GM12875 (cell line): ENCODE data around the gene CTNS.

Experiments
- H3K4me3 ChIP-seq: one replicate; pipeline ENCODE4 v1.5.1; 2011; ENCODE audit warnings: low read depth, low read length, control low read depth
- CTCF ChIP-seq: IDR thresholded peaks from 2 replicates; pipeline ENCODE4 v1.5.1; 2011; ENCODE audit warnings: low read depth, mild to moderate bottlenecking, control low read depth, inconsistent platforms, low read length, moderate library complexity, borderline replicate concordance; ENCODE audit not compliant: insufficient read depth

CTNS gene

DNA sequence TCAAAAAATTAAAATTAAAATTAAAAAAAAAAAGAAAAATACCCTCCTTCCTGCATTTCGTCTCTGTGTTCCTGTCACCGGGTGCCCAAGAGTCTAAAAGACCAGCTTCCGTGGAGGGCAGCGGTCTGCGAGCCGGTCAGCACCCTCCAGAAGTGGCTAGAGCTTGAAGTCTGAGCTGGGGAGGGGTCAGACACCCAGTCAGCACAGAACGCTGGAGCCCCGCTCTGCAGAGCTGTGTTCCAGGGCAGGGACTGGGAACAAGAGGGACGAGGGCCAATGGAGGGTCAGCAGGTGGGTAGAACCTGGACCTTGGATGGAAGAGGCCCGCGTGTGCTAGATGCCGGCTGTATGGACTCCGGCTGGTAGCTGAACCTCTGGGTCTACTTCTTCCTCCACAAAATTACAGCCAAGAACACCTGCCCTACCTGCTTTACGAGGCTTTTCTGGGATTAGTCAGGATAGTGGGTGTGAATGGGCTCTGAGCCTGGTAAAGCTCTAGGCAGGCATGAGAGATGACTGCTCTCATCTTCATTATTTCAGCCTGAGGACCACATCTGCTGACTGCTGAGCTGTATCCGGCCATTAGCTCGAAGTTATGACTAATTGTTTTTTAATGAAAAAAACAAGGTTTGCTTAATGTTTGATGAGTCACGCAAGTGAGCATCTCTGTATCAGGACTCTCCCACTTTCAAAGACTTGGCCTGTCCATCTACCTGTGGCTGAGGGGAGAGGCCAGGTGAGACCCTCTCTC is 33.3 kb upstream of the CTNS start:
- H3K4me3 ChIP-seq, result no peak overlapping the region
- no peak for TF ChIP-seq CTCF

DNA sequence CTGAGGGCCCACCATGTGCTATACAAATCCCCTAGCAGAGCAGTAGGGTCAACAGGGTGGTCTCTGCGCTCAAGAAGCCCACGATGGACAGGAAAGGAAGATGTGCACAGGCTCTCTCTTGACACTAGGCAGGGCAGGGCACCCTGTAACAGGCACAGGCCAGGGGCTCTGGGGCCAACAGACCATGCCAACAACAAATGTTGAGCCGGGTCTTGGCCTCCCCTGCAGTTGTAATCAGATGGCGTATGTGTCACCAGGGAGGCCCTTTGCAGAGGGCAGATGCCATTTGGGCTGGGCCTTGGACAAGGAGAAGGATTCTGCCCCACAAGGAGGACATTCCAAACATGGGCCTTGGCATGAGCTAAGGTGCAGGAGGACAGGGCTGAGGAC is 32.7 kb upstream of the CTNS start:
- no peak overlapping the region for H3K4me3 ChIP-seq
- no peak for TF ChIP-seq CTCF

DNA sequence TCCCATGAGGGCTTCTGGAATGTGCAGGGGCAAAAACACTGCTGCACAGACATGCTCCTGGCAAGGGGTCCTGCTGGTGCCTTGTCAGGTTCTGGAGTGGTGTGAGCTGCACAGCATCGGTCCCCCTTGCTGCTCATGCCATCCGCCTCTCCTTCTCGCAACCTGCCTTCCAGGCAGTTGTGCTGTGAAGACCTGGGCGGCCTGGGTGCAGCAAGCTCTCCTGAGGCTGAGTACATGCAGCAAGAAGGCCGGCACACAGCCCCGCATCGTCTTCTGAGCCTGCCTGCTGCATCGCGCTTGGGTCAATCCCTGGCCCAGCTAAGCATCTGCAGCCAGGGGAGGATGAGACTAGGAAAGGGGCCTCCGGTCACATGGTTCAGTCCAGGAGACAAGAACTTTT is 26.9 kb upstream of the CTNS start:
- no peak for TF ChIP-seq CTCF

GRCh38 chr17:3610523-3610922 is 26.0 kb upstream of the CTNS start:
- H3K4me3 ChIP-seq, result no peak overlapping the region
- no peak for TF ChIP-seq CTCF

More for the DNA sequence above, 26.9 kb upstream of the CTNS start:
- H3K4me3 ChIP-seq, result no peak overlapping the region

- H3K4me3 ChIP-seq, result no peak overlapping the region
- no peak for TF ChIP-seq CTCF
Observed at GRCh38 chr17:3613124-3613523, 23.4 kb upstream of the CTNS start.

DNA sequence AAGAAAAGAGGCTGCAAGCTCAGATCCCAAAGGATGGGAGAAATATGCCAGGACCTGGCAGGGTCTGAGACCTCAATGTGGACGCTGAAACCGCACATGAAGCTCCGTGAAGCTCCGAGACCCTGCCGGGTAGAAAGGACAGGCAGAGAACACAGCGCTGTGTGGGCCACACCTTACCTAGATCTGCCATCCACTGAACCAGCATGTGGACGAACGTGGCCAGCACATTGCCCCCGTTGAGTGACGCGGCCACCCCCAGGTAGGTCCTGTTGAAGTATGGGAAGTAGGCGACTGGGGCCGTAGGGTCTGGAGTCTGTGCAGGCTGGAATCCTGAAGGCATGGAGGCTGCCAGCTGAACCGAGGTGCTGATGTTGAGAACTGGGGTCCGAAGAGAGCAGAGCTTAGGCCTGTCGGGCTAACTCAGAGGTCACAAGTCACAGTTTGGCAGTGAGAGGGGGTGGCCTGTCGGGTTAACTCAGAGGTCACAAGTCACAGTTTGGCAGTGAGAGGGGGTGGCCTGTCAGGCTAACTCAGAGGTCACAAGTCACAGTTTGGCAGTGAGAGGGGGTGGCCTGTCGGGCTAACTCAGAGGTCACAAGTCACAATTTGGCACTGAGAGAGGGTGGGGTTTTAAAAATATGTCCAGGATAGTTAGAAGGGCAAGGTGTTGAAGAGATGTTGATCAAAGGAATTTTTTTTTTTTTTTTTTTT is 21.2 kb upstream of the CTNS start:
- no peak for TF ChIP-seq CTCF
- H3K4me3 ChIP-seq, result no peak overlapping the region
